ENCODE data around the gene RPL4.

- no peak for TF ChIP-seq EP300 (IDR thresholded peaks at IDR 0.05; ENCODE audit: borderline replicate concordance in 1 of 2, control insufficient read depth in 1 of 2, low read depth in 2 of 2, low read length in 2 of 2)
- no peak for TF ChIP-seq ESRRA (IDR thresholded peaks at IDR 0.05; ENCODE audit: low read length)
- TF ChIP-seq POLR2A (IDR thresholded peaks at IDR 0.05; ENCODE audit: low read depth, low read length), result no peak
- TF ChIP-seq FOXM1 (IDR thresholded peaks at IDR 0.05; ENCODE audit: low read depth, low read length), result no peak
These were observed 10.4 kb downstream of the RPL4 start for GRCh38 chr15:66494262-66494661.

Data from GM12878 (cell line).